Left renal pelvis (tissue), 4 donors: ENCODE results near the gene INCENP. TPM values are rescaled to one million over a fixed set of nuclear protein-coding genes. Genes with fewer than 3 reads are reported as not detected.
"Not testable (repeated sequence)": the region's sequence is repeated elsewhere in the genome, so short reads cannot be mapped to it uniquely, and the experiment has no call there.

Experiments
- DNase-seq, 4 donors: peaks; one replicate each; pipeline ENCODE4 v3.0.0-alpha.2; 2013; ENCODE audit warnings: low read depth in 4 of 4, low spot score in 3 of 4
- polyA plus RNA-seq, 4 donors: library from polyadenylated mRNA; unstranded; fragments of 120-200 nt; gene quantifications; one replicate each; pipeline ENCODE4 v1.2.1, GENCODE V29; 2013; ENCODE audit not compliant: insufficient read length in 4 of 4

INCENP gene
- polyA plus RNA-seq = 10 to 100 TPM; 30.7 to 43.0 (median 35.2) TPM

- peak; percentile 93 to 98 (median 95) for DNase-seq
Measured at GRCh38 chr11:62123669-62124185, at the start of gene INCENP. INCENP (plus strand) TSS chr11:62124011; CDS start chr11:62128162, 4,151 bp downstream.

DNA sequence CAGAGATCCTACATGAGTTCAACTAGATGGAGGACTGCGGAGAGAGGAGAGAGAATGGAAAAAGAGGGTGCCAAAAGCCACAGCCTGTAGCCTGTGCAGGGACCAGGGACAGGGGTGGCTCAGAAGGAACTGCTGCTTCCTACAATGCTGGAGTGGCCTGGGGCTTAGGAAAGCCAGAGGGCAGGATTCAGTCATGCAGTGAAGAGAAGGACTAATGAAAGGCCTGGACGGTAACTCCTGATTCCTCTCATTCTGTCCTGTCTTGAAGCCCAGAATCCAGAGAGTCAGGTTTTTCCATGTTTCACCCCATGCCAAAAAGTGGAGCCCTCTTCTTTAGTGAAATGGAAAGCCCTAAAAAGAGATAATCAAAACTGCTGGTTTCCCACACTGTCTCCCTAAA lies 48.4 kb upstream of the INCENP start:
- DNase-seq = no peak

GRCh38 chr11:62077132-62077531 lies 46.7 kb upstream of the INCENP start:
- no peak for DNase-seq

DNA sequence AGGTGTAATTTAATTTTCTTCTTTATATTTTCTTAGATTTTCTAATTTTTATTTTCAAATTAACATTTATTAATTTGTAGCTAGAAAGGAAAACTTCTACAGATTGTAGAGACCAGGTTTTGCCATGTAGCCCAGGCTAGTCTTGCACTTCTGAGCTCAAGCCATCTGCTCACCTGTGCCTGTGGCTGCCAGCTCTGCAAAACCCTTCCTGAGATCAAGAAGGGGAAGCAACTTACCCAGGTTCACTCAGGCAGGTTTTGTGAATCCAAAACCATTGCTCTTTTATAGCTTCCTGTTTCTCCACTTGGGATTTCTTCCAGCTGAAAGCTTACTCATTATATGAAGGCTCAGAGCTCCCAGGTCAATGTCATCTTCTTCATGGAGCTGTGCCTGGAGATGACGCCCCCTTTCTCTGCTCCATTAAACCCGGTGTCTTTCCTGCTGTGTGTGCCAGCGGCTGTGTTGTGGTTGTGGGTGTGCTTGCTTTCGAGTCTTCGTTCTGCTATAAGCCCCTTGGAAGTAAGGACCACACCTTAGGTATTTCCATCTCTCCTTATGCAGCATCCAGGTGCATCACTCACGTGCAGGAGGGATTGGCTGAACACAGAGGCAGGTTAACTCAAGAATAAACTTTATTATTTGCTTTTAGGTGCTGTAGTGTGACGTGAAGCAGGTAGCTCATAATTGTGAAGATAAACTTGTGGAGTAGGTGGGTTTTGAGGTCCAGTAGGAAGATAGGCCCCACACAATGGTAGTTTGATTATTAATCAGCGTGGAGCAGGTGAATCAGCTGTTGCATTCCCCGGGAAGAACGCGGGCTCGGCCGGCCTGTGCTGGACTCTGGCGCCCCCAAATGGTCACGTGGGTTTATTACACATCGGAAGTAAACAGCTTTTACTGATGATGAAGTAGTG lies 42.2 kb upstream of the INCENP start:
- peak in 1 of 4 donors; percentile 46 for DNase-seq

GRCh38 chr11:62082292-62082657 lies 41.5 kb upstream of the INCENP start:
- DNase-seq = no peak

DNA sequence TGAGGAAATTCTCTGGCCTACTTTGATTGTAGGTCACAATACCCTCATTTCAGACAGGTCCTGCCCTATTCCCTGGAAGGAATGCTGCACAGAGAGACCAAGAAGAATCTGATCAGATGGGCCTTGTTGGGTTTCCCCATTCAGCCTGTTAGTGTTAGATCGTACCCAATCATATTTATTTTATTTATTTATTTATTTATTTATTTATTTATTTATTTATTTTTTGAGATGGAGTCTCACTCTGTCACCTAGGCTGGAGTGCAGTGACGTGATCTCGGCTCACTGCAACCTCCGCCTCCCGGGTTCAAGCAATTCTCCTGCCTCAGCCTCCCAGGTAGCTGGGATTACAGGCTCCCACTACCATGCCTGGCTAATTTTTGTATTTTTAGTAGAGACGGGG lies 39.0 kb upstream of the INCENP start:
- DNase-seq = not testable (repeated sequence)

DNA sequence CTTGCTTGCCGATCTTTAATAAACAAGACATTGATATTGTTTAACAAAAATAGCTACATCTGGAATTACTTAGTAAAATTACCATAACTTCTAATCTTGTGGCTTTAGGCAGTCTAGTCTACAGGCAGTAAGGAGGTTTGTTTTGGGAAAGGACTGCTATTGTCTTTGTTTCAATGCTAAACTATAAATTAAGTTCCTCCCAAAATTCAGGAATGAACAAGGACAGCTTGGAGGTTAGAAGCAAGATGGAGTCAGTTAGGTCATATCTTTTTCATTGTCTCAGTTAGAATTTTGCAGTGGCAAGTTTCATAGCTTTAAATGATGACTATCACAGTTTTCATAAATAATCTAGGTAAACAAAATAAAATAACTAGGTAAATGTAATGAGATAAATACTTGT lies 36.1 kb upstream of the INCENP start:
- DNase-seq = no peak

DNA sequence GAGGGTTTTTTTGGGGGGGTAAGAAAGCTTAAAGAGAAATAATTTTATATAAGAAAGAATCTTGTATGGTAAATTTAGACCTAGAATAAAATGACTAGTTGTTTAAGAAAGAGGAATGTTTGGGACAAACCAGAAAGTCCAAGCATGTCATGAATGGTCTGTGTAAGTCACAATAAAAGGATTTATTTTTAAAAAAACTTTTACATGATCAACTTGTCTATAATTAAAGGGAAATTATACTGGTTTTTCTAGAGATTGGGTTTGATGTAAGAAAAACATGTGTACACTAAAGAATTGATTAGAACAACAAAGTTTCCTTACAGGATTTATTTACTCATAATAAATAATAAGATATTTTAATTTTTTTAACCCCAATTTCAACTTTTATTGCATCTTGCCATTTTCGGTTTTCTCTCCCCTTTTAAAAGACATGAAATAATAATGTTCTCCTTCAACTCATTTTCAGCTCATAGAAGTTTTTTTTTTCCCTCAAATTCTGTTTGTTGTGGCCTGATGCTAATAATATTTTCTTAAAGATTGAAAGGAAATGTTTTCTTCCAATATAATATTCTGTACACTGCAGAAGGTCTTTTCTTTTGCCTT lies 35.4 kb upstream of the INCENP start:
- DNase-seq = no peak

- no peak for DNase-seq
Measured at GRCh38 chr11:62103141-62103540, 20.7 kb upstream of the INCENP start.

GRCh38 chr11:62103986-62104385 lies 19.8 kb upstream of the INCENP start:
- no peak for DNase-seq

DNA sequence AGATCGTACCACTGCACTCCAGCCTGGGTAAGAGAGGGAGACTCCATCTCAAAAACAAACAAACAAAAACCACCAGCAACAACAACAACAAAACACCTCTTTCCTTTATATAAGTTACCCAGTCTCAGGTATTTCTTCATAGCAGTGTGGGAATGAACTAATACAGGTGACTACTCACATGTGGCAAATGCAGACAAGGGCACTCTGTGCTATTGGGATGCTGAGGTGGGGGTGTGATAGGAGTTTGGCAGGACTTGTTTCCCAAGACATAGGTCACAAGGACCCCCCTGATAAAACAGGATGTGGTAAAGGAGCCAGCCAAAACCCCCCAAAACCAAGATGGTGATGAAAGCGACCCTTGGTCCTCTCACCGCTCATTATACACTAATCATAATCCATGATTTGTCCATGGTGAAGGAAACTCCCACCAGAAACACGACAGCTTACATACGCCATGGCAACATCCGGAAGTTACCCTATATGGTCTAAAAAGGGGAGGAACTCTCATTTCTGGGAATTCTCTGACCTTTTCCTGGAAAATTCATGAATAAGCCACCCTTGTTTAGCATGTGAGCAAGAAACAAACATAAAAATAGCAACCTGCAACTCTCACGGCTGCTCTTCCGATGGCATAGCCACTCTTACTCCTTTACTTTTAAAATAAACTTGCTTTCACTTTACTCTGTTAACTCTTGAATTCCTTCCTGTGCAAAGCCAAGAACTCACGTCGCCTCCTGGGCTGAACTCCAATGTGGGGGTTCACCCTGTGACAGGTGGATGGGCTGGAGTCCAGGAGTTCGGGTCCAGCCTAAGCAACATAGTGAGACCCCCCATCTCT lies 18.8 kb upstream of the INCENP start:
- DNase-seq = peak in 1 of 4 donors; percentile 44

GRCh38 chr11:62105667-62106191 lies 18.1 kb upstream of the INCENP start:
- DNase-seq = no peak

DNA sequence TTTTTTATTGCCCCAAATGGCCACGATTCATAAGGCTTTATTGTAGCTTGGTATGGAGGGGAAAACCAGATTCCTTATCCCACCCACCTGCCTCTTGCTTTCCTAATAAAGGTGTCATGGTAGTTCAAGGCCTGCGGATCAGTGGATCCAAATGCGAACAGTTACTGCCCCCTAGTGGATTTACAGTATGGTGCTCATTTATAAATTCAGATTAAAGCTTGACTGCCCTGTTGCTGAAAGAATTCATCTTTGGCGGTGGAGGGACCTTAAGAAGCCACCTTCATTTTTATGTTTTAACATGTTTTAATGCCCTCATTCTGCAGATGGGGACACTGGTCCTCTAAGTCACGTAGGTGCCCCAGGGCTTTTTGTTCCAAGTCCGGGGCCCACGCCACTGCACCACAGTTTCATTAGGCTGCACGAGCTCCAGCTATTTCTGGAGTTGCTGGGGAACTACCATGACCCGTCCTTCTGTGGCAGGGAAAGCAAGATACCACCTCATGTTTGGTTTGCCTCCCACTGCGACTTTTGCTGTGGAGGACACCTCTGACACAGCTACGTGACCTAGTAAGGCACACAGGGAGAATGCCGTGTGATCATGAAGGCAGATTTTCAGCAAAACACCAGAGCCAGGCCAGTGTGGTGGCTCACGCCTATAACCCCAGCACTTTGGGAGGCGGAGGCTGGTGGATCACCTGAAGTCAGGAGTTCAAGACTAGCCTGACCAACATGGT lies 15.6 kb upstream of the INCENP start:
- peak in 1 of 4 donors; percentile 59 for DNase-seq

- DNase-seq = no peak
Measured at GRCh38 chr11:62108971-62109404, 14.8 kb upstream of the INCENP start.

DNA sequence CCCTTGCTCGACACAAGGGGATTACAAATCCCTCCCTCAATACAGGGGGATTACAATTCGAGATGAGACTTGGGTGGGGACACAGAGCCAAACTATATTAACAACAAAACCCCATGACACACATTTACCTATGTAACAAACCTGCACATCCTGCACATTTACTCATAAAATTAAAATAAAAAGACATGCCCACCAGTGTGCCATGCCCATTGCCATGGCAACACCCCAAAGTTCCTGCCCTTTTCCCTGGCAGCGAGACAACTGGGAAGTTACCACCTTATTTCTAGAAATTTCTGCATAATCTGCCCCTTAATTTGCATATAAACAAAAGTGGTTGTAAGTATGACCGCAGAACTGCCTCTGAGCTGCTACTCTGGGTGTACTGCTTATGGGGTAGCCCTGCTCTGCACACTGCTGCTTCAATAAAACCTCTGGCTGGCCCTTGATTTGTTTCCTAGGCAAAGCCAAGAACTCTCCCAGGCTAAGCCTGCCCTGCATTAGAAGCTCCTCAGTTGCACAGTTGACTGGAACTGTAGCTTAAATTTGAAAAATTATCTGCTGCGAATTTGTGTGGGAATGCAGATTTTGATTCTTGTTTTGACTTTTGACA lies 8.6 kb upstream of the INCENP start:
- no peak for DNase-seq

GRCh38 chr11:62116451-62116850 lies 7.4 kb upstream of the INCENP start:
- no peak for DNase-seq

DNA sequence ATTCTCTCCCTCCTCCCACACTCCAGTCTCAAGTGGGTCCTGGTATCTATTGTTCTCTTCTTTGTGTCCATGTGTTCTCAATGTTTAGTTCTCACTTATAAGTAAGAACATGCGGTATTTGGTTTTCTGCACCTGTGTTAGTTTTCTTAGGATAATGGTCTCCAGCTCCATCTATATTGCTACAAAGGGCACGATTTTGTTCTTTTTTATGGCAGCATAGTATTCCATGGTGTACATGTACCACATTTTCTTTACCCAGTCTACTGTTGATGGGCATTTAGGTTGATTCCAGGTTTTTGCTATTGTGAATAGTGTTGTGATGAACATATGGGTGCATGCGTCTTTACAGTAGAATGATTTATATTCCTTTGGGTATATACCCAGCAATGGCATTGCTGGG lies 4.2 kb upstream of the INCENP start:
- DNase-seq = no peak

- no peak for DNase-seq
Measured at GRCh38 chr11:62120001-62120400, 3.8 kb upstream of the INCENP start.

GRCh38 chr11:62120431-62120830 lies 3.4 kb upstream of the INCENP start:
- DNase-seq = no peak
